HCT116 (cell line): ENCODE results near the gene ADNP.

Source experiments
- CTCF ChIP-seq, 3 experiments: fragments of 200-600 bp in 1 of 3; sonication (generic) in 1 of 3; IDR thresholded peaks in 2 of 3; conservative IDR thresholded peaks in 1 of 3; 2 replicates each; pipeline ENCODE4 v1.5.1; 2012 to 2017; ENCODE audit warnings: low read depth in 2 of 3, low read length in 2 of 3, antibody characterized with exemption in 1 of 3, borderline replicate concordance in 1 of 3, control low read depth in 1 of 3, mild to moderate bottlenecking in 1 of 3, mixed read lengths in 1 of 3, mixed run types in 1 of 3, moderate library complexity in 1 of 3; ENCODE audit not compliant: insufficient read depth in 1 of 3
- JUND ChIP-seq: IDR thresholded peaks from 2 replicates; pipeline ENCODE4 v1.6.1; 2012

DNA sequence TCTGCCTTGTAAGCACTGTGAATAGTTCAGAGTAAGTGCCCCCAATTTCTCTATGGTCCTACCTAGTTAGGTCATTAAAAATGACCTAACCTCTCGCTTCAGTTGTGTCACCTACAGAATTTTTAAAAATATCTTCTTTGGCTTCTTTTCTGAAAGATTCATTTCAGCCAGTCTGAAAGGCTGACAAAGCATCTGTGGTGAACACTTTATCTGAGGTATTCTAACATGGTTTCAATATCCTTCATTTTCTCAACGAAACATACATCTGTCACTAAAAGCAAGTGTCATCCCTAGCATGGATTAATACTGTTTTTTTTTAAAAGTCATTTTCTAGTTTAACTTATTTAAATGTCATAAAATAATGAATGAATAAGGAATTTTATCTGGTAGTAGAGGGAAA is 22.0 kb upstream of the ADNP start:
- TF ChIP-seq JUND, result no peak
- TF ChIP-seq CTCF (IDR thresholded peaks at IDR 0.05 in 2 of 3, conservative IDR thresholded peaks at IDR 0.05 in 1 of 3; ENCODE audit: borderline replicate concordance in 1 of 3, insufficient read depth in 1 of 3, low read depth in 2 of 3, low read length in 2 of 3), result no peak
